ENCODE data around the gene RIC8A.

The RIC8A gene

GRCh38 chr11:250274-250673, 42.8 kb downstream of the RIC8A start:
- Histone ChIP-seq H3K27me3 (ENCODE audit: insufficient read depth, low read length) (no peaks in the 10 kb centered on the region), H3K4me3 (ENCODE audit: low read depth, low read length) (no peak overlapping the region), H3K4me1 (ENCODE audit: control insufficient read depth, insufficient read depth, low read length, unreplicated experiment) (no peaks in the 10 kb centered on the region), H3K79me2 (ENCODE audit: control insufficient read depth, insufficient read depth, low read length, unreplicated experiment) (no peaks in the 10 kb centered on the region), H3K36me3 (ENCODE audit: insufficient read depth, low read length) (peaks cover 26% of the 10 kb centered on the region), H3K27ac (ENCODE audit: low read depth, low read length) (no peak overlapping the region), H2AFZ (ENCODE audit: low read length, unreplicated experiment) (no peak overlapping the region)

DNA sequence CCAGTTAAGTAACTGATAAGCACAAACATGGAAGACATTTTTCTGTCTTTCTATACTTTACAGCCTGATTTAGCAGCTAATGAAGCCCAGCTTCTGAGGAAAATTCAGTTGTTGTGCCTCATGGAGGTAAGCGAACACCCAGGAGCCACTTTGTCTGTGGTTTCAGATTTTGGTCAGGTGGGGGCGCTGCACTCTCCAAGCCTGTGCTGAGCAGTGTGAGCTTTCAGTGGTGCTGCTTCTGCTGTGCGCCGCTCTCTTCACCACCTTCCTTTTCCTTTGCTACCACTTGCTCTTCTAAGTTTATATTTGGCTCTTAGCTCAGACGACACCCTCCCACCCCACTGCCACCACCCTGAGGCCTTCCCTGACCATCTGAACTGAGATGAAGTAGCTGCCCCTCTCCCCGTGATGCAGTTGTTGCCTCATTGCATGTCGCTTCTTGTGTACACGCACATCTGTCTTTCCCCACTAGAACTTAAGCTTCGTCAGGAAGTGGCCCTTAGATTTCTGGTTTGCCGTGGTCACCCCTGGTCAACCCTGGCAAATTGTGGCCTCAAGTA, 43.3 kb downstream of the RIC8A start:
- no peak overlapping the region for H2AFZ ChIP-seq (ENCODE audit: low read length, unreplicated experiment)
- no peaks in the 10 kb centered on the region for H3K4me1 ChIP-seq (ENCODE audit: control insufficient read depth, insufficient read depth, low read length, unreplicated experiment)
- no peaks in the 10 kb centered on the region for H3K79me2 ChIP-seq (ENCODE audit: control insufficient read depth, insufficient read depth, low read length, unreplicated experiment)
- H3K27me3 ChIP-seq (ENCODE audit: insufficient read depth, low read length): no peaks in the 10 kb centered on the region
- H3K27ac ChIP-seq (ENCODE audit: low read depth, low read length): no peak overlapping the region
- H3K4me3 ChIP-seq (ENCODE audit: low read depth, low read length): no peak overlapping the region
- peaks cover 26% of the 10 kb centered on the region for H3K36me3 ChIP-seq (ENCODE audit: insufficient read depth, low read length)

- Histone ChIP-seq H3K36me3 (ENCODE audit: insufficient read depth, low read length) (peaks cover 26% of the 10 kb centered on the region), H3K27ac (ENCODE audit: low read depth, low read length) (no peak overlapping the region), H3K79me2 (ENCODE audit: control insufficient read depth, insufficient read depth, low read length, unreplicated experiment) (no peaks in the 10 kb centered on the region), H2AFZ (ENCODE audit: low read length, unreplicated experiment) (no peak overlapping the region), H3K4me3 (ENCODE audit: low read depth, low read length) (no peak overlapping the region), H3K27me3 (ENCODE audit: insufficient read depth, low read length) (no peaks in the 10 kb centered on the region), H3K4me1 (ENCODE audit: control insufficient read depth, insufficient read depth, low read length, unreplicated experiment) (no peaks in the 10 kb centered on the region)
Measured at GRCh38 chr11:251550-251949, 44.0 kb downstream of the RIC8A start.

DNA sequence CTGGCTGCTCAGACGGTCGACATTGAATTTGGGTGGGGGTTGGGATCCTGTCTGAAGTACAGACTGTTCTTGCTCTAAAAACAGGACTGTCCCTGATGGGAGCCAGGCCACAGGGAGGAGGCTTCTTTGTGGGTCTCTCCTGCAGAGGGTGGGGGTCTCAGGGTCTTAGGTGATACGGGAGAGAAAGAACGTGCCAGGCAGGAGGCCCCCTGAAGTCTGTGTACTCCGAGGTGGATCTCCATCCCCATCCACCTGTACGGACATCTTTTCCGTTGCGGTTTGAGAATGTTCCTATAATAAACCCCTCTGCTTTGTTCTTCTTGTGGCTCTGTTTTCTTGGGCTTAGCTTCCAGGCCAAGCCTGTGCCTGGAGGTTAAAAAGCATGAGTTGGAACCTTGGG, 45.2 kb downstream of the RIC8A start:
- Histone ChIP-seq H2AFZ (ENCODE audit: low read length, unreplicated experiment) (no peak overlapping the region), H3K4me3 (ENCODE audit: low read depth, low read length) (no peak overlapping the region), H3K36me3 (ENCODE audit: insufficient read depth, low read length) (peaks cover 26% of the 10 kb centered on the region), H3K4me1 (ENCODE audit: control insufficient read depth, insufficient read depth, low read length, unreplicated experiment) (no peaks in the 10 kb centered on the region), H3K79me2 (ENCODE audit: control insufficient read depth, insufficient read depth, low read length, unreplicated experiment) (no peaks in the 10 kb centered on the region), H3K27ac (ENCODE audit: low read depth, low read length) (no peak overlapping the region), H3K27me3 (ENCODE audit: insufficient read depth, low read length) (no peaks in the 10 kb centered on the region)

DNA sequence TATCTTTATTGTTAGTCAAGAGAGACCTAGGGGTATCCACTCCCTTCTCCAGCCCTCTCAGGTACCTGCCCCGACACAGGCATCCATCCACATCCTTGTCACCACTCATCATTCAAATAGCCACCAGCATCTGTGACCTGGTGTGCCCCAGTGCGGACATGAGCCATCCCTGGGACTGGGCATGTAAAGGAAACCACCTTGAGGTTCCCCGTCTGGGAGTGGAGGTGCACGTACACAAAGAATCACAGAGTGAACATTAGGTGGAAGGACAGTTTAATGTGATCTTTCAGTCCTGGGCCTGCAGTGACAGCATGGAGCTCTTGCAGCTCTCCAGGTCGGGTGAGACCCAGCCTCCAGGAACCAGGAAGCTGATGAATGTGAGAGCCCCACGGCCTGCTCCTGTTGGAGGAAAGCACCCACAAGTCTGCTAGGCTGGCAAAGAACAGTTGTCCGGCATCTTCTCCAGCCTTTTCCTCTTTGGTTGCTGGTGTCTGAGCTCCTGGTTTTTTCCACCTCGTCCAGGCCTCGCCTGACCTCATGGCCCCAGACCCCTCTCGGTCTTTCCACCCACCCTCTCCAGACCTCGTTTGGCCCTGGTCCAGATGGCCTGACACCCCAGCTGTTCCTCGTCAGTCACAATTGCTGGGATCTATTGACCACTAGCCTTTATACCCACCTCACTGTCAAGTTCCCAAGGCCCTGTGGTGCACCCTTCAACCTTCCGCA, 45.8 kb downstream of the RIC8A start:
- Histone ChIP-seq H3K4me3 (ENCODE audit: low read depth, low read length) (no peak overlapping the region), H3K36me3 (ENCODE audit: insufficient read depth, low read length) (peaks cover 22% of the 10 kb centered on the region)

DNA sequence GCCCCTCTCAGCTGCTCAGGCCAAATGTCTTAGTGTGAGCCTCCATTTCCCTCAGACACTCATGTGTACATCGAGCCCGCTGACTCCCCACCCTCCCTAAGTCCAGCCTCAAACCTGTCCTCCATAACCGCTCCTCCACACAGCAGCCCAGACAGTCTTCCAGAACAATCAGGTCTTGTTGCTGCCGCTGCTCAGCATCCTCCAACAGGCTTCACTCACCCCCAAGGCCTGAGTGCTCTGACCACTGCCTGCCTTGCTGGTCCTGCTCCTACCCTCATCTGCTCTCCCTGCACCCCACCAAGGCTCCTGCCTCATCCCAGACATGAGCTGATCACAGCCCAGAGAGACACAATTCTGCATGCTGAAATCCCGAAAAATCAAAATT, 46.4 kb downstream of the RIC8A start:
- H3K79me2 ChIP-seq (ENCODE audit: control insufficient read depth, insufficient read depth, low read length, unreplicated experiment): no peaks in the 10 kb centered on the region
- H3K27me3 ChIP-seq (ENCODE audit: insufficient read depth, low read length): no peaks in the 10 kb centered on the region
- no peak overlapping the region for H2AFZ ChIP-seq (ENCODE audit: low read length, unreplicated experiment)
- H3K4me1 ChIP-seq (ENCODE audit: control insufficient read depth, insufficient read depth, low read length, unreplicated experiment): no peaks in the 10 kb centered on the region
- H3K36me3 ChIP-seq (ENCODE audit: insufficient read depth, low read length): peaks cover 17% of the 10 kb centered on the region; the same call in 1 of the 2 replicates
- no peak overlapping the region for H3K27ac ChIP-seq (ENCODE audit: low read depth, low read length)
- no peak overlapping the region for H3K4me3 ChIP-seq (ENCODE audit: low read depth, low read length)

More for the DNA sequence above, 45.8 kb downstream of the RIC8A start:
- H3K27me3 ChIP-seq (ENCODE audit: insufficient read depth, low read length): no peaks in the 10 kb centered on the region
- H3K79me2 ChIP-seq (ENCODE audit: control insufficient read depth, insufficient read depth, low read length, unreplicated experiment): no peaks in the 10 kb centered on the region
- no peaks in the 10 kb centered on the region for H3K4me1 ChIP-seq (ENCODE audit: control insufficient read depth, insufficient read depth, low read length, unreplicated experiment)
- no peak overlapping the region for H3K27ac ChIP-seq (ENCODE audit: low read depth, low read length)
- no peak overlapping the region for H2AFZ ChIP-seq (ENCODE audit: low read length, unreplicated experiment)

- H2AFZ ChIP-seq (ENCODE audit: low read length, unreplicated experiment): no peak overlapping the region
- no peak overlapping the region for H3K27ac ChIP-seq (ENCODE audit: low read depth, low read length)
Measured at GRCh38 chr11:255176-255575, 47.7 kb downstream of the RIC8A start.

DNA sequence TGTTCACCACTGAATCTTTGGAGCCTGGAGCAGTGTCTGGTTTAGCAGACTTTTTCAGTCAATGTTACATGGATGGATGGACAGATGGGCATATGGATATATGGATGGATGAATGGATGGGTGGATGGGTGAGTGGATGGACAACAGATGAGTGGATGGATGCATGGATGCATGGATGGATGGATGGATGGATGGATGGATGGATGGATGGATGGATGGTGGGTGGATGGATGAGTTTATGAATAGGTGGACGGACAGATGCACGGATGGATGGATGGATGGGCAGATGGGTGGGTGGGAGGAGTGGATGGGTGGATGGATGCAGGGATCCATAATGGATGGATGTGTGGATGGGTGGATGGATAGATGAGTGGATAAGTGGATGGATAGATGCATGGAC, 48.3 kb downstream of the RIC8A start:
- Histone ChIP-seq H3K79me2 (ENCODE audit: control insufficient read depth, insufficient read depth, low read length, unreplicated experiment) (no peaks in the 10 kb centered on the region), H2AFZ (ENCODE audit: low read length, unreplicated experiment) (no peak overlapping the region), H3K4me3 (ENCODE audit: low read depth, low read length) (no peak overlapping the region), H3K4me1 (ENCODE audit: control insufficient read depth, insufficient read depth, low read length, unreplicated experiment) (no peaks in the 10 kb centered on the region), H3K27me3 (ENCODE audit: insufficient read depth, low read length) (no peaks in the 10 kb centered on the region), H3K36me3 (ENCODE audit: insufficient read depth, low read length) (peaks cover 11% of the 10 kb centered on the region; the same call in 1 of the 2 replicates), H3K27ac (ENCODE audit: low read depth, low read length) (no peak overlapping the region)

More at GRCh38 chr11:255176-255575, 47.7 kb downstream of the RIC8A start:
- H3K27me3 ChIP-seq (ENCODE audit: insufficient read depth, low read length): no peaks in the 10 kb centered on the region
- H3K4me3 ChIP-seq (ENCODE audit: low read depth, low read length): no peak overlapping the region
- H3K79me2 ChIP-seq (ENCODE audit: control insufficient read depth, insufficient read depth, low read length, unreplicated experiment): no peaks in the 10 kb centered on the region
- peaks cover 13% of the 10 kb centered on the region; the same call in 1 of the 2 replicates for H3K36me3 ChIP-seq (ENCODE audit: insufficient read depth, low read length)
- H3K4me1 ChIP-seq (ENCODE audit: control insufficient read depth, insufficient read depth, low read length, unreplicated experiment): no peaks in the 10 kb centered on the region

DNA sequence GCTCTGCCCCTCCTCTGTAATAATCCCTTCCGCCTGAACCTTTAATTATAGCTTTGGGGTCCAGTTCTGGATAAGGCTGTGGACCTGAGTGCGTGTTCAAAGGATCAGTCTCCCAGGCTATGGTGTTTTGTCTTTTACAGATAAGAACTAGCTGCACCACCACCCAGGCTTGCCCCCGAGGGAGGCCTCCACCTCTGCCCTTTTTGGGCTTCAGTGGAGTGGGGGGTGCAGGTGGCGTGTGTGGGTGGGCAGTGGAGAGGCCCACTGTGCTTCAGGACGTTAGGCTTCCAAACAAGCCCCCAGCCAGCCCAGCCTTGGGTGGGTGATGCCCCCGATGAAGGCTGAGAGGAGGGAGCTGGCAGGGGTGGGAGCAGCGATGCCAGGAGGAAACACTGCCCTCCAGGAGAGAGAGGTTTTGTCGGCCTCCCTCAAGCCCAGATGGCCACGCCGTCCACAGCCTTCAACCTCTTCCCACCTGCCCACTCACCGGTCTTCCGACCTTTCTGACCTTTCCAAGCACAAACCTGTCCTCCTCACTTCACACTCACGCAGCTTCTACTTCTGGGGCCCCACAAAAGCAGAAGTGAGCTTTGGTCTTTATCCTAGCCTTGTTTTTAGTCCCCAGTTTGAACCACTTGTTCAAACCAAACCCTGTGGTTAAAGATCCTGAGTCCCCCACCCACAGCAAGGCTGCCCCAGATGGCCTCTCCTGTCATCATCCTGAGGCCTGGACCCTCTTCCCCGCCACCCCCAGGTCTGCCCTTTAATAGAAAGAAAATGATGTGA, 49.6 kb downstream of the RIC8A start:
- no peak overlapping the region for H2AFZ ChIP-seq (ENCODE audit: low read length, unreplicated experiment)
- H3K79me2 ChIP-seq (ENCODE audit: control insufficient read depth, insufficient read depth, low read length, unreplicated experiment): no peaks in the 10 kb centered on the region
- no peak overlapping the region for H3K4me3 ChIP-seq (ENCODE audit: low read depth, low read length)
- no peaks in the 10 kb centered on the region for H3K27me3 ChIP-seq (ENCODE audit: insufficient read depth, low read length)
- H3K27ac ChIP-seq (ENCODE audit: low read depth, low read length): no peak overlapping the region
- no peaks in the 10 kb centered on the region for H3K4me1 ChIP-seq (ENCODE audit: control insufficient read depth, insufficient read depth, low read length, unreplicated experiment)
- H3K36me3 ChIP-seq (ENCODE audit: insufficient read depth, low read length): peaks cover 4% of the 10 kb centered on the region; the same call in 1 of the 2 replicates

DNA sequence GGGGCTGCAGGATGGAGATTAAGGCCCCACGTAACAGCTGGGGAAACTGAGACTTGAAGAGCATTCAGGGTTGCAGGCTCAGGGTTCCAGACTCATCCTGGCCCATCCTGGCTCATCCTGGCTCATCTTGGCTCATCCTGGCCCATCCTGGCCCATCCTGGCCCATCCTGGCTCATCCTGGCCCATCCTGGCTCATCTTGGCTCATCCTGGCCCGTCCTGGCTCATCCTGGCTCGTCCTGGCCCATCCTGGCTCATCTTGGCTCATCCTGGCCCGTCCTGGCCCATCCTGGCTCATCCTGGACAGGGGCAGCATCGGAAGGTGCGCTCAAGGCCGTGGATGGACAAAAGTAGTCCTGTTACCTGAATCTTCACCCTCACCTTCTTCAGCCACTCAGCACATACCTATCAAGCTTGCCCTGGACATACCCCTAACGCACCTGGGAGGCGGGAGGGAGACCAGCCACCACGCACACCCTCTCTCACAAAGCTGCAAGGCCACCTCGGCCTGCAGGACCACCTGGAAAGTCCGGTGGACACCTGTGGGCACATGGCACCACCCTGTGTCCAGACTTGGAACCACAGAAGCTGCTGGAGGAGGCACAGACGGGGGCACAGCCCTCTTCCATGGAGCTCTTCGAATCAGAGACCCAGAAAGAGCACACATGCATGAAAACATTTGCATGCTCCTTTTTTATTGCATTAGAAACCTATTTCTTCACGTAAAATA, 50.4 kb downstream of the RIC8A start:
- no peak overlapping the region for H3K4me3 ChIP-seq (ENCODE audit: low read depth, low read length)
- H3K79me2 ChIP-seq (ENCODE audit: control insufficient read depth, insufficient read depth, low read length, unreplicated experiment): no peaks in the 10 kb centered on the region
- H3K36me3 ChIP-seq (ENCODE audit: insufficient read depth, low read length): no peaks in the 10 kb centered on the region
- no peaks in the 10 kb centered on the region for H3K27me3 ChIP-seq (ENCODE audit: insufficient read depth, low read length)
- no peak overlapping the region for H3K27ac ChIP-seq (ENCODE audit: low read depth, low read length)
- no peak overlapping the region for H2AFZ ChIP-seq (ENCODE audit: low read length, unreplicated experiment)
- no peaks in the 10 kb centered on the region for H3K4me1 ChIP-seq (ENCODE audit: control insufficient read depth, insufficient read depth, low read length, unreplicated experiment)

Data from ACC112 (cell line).